SU-DHL-6 (cell line): ENCODE measurements around the gene RASGRP4.

Source experiments
- H2AFZ ChIP-seq: fragments of 200-600 bp; sonication (generic); 2 replicates; pipeline ENCODE4 v1.6.1; 2014; ENCODE audit warnings: low read depth, mild to moderate bottlenecking, moderate library complexity, mixed read lengths, antibody characterized with exemption, low read length; ENCODE audit not compliant: severe bottlenecking
- H3F3A ChIP-seq: fragments of 200-600 bp; shearing (Covaris generic); 2 replicates; pipeline ENCODE4 v1.6.0; 2016; ENCODE audit warnings: antibody characterized with exemption, mild to moderate bottlenecking; ENCODE audit not compliant: insufficient read depth
- H3K27ac ChIP-seq: fragments of 200-600 bp; sonication (generic); 2 replicates; pipeline ENCODE4 v1.5.1; 2016; ENCODE audit warnings: low read depth, mild to moderate bottlenecking, low read length, moderate library complexity, mixed read lengths
- H3K27me3 ChIP-seq: fragments of 200-600 bp; sonication (generic), shearing (Covaris generic); 2 replicates; pipeline ENCODE4 v1.6.0; 2014; ENCODE audit warnings: mild to moderate bottlenecking, low read length
- H3K36me3 ChIP-seq: fragments of 200-600 bp; sonication (generic); 2 replicates; pipeline ENCODE4 v1.6.1; 2014; ENCODE audit warnings: mild to moderate bottlenecking, low read length, mixed read lengths
- H3K4me2 ChIP-seq: fragments of 300-600, 200-600 bp; shearing (Covaris generic), sonication (generic); 2 replicates; pipeline ENCODE4 v1.6.0; 2014; ENCODE audit warnings: low read length, low read depth, mild to moderate bottlenecking; ENCODE audit not compliant: poor library complexity, severe bottlenecking
- H3K4me3 ChIP-seq: fragments of 200-600 bp; sonication (generic); 2 replicates; pipeline ENCODE4 v1.5.1; 2014; ENCODE audit warnings: antibody characterized with exemption, low read length, mild to moderate bottlenecking, mixed read lengths; ENCODE audit not compliant: insufficient read depth, poor library complexity, severe bottlenecking
- H3K79me2 ChIP-seq: fragments of 200-600 bp; sonication (generic); 2 replicates; pipeline ENCODE4 v1.6.1; 2014; ENCODE audit warnings: mild to moderate bottlenecking, low read length, moderate library complexity; ENCODE audit not compliant: insufficient read depth
- H3K9ac ChIP-seq: fragments of 200-600 bp; sonication (generic); 2 replicates; pipeline ENCODE4 v1.7.0; 2014; ENCODE audit warnings: mild to moderate bottlenecking, low read length
- H3K9me2 ChIP-seq: fragments of 200-600 bp; sonication (generic); replicated peaks from 2 replicates; pipeline ENCODE4 v1.6.1; 2014; ENCODE audit warnings: low read length; ENCODE audit not compliant: insufficient read depth
- H3K9me3 ChIP-seq: fragments of 200-600 bp; sonication (generic); 2 replicates; pipeline ENCODE4 v1.6.1; 2014; ENCODE audit warnings: low read length, mixed read lengths; ENCODE audit not compliant: insufficient read depth
- H4K20me1 ChIP-seq: fragments of 200-600 bp; sonication (generic); 2 replicates; pipeline ENCODE4 v1.6.1; 2014; ENCODE audit warnings: low read depth, mild to moderate bottlenecking, antibody characterized with exemption, low read length, moderate library complexity, mixed read lengths
- EZH2phosphoT487 ChIP-seq: fragments of 200-600 bp; sonication (generic), shearing (Covaris generic); conservative IDR thresholded peaks from 2 replicates; pipeline ENCODE4 v1.6.1; 2018; ENCODE audit warnings: mild to moderate bottlenecking, antibody characterized with exemption, low read length, moderate library complexity, mixed read lengths
- TF ChIP-seq, protein P1 (sequence below): fragments of 200-600 bp; sonication (generic); IDR thresholded peaks from one replicate; pipeline ENCODE4 v1.5.1; 2017; ENCODE audit warnings: antibody characterized with exemption, mild to moderate bottlenecking, low read length, moderate library complexity; ENCODE audit not compliant: insufficient read depth, poor library complexity, severe bottlenecking

The RASGRP4 gene

GRCh38 chr19:38466050-38466449 is 40.0 kb upstream of the RASGRP4 start:
- H3K4me3 ChIP-seq: no peak overlapping the region
- no peaks in the 10 kb centered on the region for H3F3A ChIP-seq
- no peak overlapping the region for H2AFZ ChIP-seq
- no peaks in the 10 kb centered on the region for H4K20me1 ChIP-seq
- H3K27me3 ChIP-seq: no peaks in the 10 kb centered on the region
- no peak overlapping the region for H3K27ac ChIP-seq
- H3K9me3 ChIP-seq: no peaks in the 10 kb centered on the region
- no peaks in the 10 kb centered on the region for H3K36me3 ChIP-seq
- H3K9me2 ChIP-seq: no peaks in the 10 kb centered on the region
- TF ChIP-seq, protein P1, sequence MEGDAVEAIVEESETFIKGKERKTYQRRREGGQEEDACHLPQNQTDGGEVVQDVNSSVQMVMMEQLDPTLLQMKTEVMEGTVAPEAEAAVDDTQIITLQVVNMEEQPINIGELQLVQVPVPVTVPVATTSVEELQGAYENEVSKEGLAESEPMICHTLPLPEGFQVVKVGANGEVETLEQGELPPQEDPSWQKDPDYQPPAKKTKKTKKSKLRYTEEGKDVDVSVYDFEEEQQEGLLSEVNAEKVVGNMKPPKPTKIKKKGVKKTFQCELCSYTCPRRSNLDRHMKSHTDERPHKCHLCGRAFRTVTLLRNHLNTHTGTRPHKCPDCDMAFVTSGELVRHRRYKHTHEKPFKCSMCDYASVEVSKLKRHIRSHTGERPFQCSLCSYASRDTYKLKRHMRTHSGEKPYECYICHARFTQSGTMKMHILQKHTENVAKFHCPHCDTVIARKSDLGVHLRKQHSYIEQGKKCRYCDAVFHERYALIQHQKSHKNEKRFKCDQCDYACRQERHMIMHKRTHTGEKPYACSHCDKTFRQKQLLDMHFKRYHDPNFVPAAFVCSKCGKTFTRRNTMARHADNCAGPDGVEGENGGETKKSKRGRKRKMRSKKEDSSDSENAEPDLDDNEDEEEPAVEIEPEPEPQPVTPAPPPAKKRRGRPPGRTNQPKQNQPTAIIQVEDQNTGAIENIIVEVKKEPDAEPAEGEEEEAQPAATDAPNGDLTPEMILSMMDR: no peak
- TF ChIP-seq EZH2phosphoT487: no peak
- H3K4me2 ChIP-seq: no peak overlapping the region
- no peak overlapping the region for H3K9ac ChIP-seq
- no peaks in the 10 kb centered on the region for H3K79me2 ChIP-seq

DNA sequence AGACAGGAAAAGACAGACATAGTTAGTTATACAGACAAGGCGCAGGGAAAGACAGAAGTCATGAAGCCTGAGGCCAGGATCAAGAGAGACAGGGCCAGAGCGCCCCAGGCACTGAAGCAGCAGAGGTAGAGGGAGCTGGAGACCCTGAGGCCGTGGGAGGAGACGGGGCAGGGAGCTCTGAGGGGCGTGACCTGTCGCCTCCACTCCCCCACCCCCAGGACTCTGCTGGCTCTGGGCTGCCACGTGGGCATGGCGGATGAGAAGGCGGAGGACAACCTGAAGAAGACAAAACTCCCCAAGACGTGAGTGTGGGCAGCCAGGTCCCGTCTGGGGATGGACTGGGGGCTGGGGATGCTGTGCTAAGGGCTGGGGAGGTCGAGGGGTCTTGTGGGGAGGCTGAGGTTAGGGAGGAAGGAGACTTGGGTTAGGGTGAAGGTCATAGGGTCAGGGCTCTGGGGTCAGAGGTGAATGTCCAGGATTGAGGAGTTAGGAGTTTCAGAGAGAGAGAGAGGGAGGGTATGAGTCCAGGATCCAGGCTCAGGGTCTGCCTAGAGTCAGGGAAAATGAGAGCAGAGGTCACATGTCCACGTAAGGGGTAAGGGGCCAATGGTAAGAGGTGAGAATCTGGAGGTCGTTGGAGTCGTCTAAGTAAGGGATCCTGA is 38.5 kb upstream of the RASGRP4 start:
- no peaks in the 10 kb centered on the region for H4K20me1 ChIP-seq
- no peaks in the 10 kb centered on the region for H3K36me3 ChIP-seq
- no peaks in the 10 kb centered on the region for H3K9me3 ChIP-seq
- H3K4me2 ChIP-seq: no peak overlapping the region
- no peaks in the 10 kb centered on the region for H3K27me3 ChIP-seq
- no peak overlapping the region for H3K9ac ChIP-seq
- no peaks in the 10 kb centered on the region for H3K9me2 ChIP-seq
- H3K4me3 ChIP-seq: no peak overlapping the region
- H2AFZ ChIP-seq: no peak overlapping the region
- H3K27ac ChIP-seq: no peak overlapping the region
- TF ChIP-seq EZH2phosphoT487: no peak
- TF ChIP-seq, protein P1: no peak
- no peaks in the 10 kb centered on the region for H3F3A ChIP-seq
- H3K79me2 ChIP-seq: no peaks in the 10 kb centered on the region

DNA sequence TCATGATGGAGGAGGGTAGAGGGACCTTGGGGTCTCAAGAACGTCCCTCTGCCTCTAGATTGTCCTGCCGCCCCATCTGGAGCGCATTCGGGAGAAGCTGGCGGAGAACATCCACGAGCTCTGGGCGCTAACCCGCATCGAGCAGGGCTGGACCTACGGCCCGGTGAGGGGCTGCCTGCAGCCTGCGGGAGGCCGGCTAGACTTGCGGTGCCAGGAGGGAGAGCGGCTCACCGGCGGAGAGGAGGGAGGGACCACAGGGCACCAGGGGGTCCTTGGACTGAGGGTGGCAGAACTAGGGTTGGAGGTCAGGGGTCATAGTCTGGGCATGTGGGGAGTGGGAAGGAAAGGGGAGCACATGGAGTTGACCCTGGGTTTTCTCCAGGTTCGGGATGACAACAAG is 37.3 kb upstream of the RASGRP4 start:
- no peaks in the 10 kb centered on the region for H3K9me2 ChIP-seq
- no peaks in the 10 kb centered on the region for H4K20me1 ChIP-seq
- no peaks in the 10 kb centered on the region for H3K9me3 ChIP-seq
- H3K4me2 ChIP-seq: no peak overlapping the region
- no peak overlapping the region for H3K27ac ChIP-seq
- no peaks in the 10 kb centered on the region for H3K27me3 ChIP-seq
- TF ChIP-seq EZH2phosphoT487: no peak
- TF ChIP-seq, protein P1: no peak
- no peak overlapping the region for H3K4me3 ChIP-seq
- no peaks in the 10 kb centered on the region for H3F3A ChIP-seq
- H3K79me2 ChIP-seq: no peaks in the 10 kb centered on the region
- no peaks in the 10 kb centered on the region for H3K36me3 ChIP-seq
- H2AFZ ChIP-seq: no peak overlapping the region
- no peak overlapping the region for H3K9ac ChIP-seq
